ENCODE results near the gene MAP6.

MAP6 gene

GRCh38 chr11:75538150-75538942 lies 130.5 kb downstream of the MAP6 start:
- Histone ChIP-seq H3K9ac (ENCODE audit: low read length in 2 of 2) (no peak overlapping the region), H3K9me3 (ENCODE audit: control insufficient read depth in 2 of 2, low read length in 2 of 2) (no peaks in the 10 kb centered on the region), H3K27ac (ENCODE audit: low read length) (no peak overlapping the region), H3K27me3 (ENCODE audit: control insufficient read depth in 1 of 2, insufficient read depth in 2 of 2, low read length in 2 of 2) (peaks cover 0 to 3% of the 10 kb centered on the region in 2 donors), H3K36me3 (ENCODE audit: control insufficient read depth in 2 of 2, insufficient read depth in 2 of 2, low read length in 2 of 2) (no peaks in the 10 kb centered on the region), H3K4me1 (ENCODE audit: control insufficient read depth, insufficient read depth, low read length) (peaks cover 2% of the 10 kb centered on the region), H3K4me3 (ENCODE audit: low read length in 2 of 2) (no peak overlapping the region)

GRCh38 chr11:75537740-75538139 lies 131.1 kb downstream of the MAP6 start:
- H3K9ac ChIP-seq (ENCODE audit: low read length in 2 of 2), result no peak overlapping the region
- H3K9me3 ChIP-seq (ENCODE audit: control insufficient read depth in 2 of 2, low read length in 2 of 2), result no peaks in the 10 kb centered on the region
- H3K27me3 ChIP-seq (ENCODE audit: control insufficient read depth in 1 of 2, insufficient read depth in 2 of 2, low read length in 2 of 2), result peaks cover 0 to 3% of the 10 kb centered on the region in 2 donors
- H3K36me3 ChIP-seq (ENCODE audit: control insufficient read depth in 2 of 2, insufficient read depth in 2 of 2, low read length in 2 of 2), result no peaks in the 10 kb centered on the region
- peaks cover 2% of the 10 kb centered on the region for H3K4me1 ChIP-seq (ENCODE audit: control insufficient read depth, insufficient read depth, low read length)
- H3K27ac ChIP-seq (ENCODE audit: low read length), result no peak overlapping the region
- no peak overlapping the region for H3K4me3 ChIP-seq (ENCODE audit: low read length in 2 of 2)
